CD4-positive, alpha-beta T cell (primary cell): ENCODE measurements around the gene ABTB1. TPM values are rescaled to one million over a fixed set of nuclear protein-coding genes. Genes with fewer than 3 reads are reported as not detected.
A peak's percentile ranks its signal among the peaks of the same experiment; 100 is the strongest.

ENCODE experiments used
- ATAC-seq: fragments of 200-7000 bp; cut with Tn5 transposase; one replicate; pipeline ENCODE4 v1.10.0; 2022; ENCODE audit warnings: mild to moderate bottlenecking; ENCODE audit not compliant: poor library complexity
- CTCF ChIA-PET: fragments of 350-600 bp; sonication (Branson Sonifier 250); formaldehyde crosslinking; loops from one replicate; lab custom pipeline; 2021; ENCODE audit warnings: antibody characterized with exemption, inconsistent platforms; lab: Charles Lee
- POLR2A ChIA-PET: fragments of 350-600 bp; sonication (Branson Sonifier 250); formaldehyde crosslinking; loops from one replicate; lab custom pipeline; 2021; ENCODE audit warnings: antibody characterized with exemption, inconsistent platforms; lab: Charles Lee
- DNase-seq, 14 experiments: peaks; one replicate each; pipeline ENCODE4 v3.0.0-alpha.2; 2013 to 2020; ENCODE audit warnings: mixed read lengths in 2 of 14
- H3K27ac ChIP-seq, 2 donors: one replicate each; pipeline versions ENCODE4 v1.5.1 to v1.7.0; 2013; ENCODE audit warnings: low read length in 2 of 2, low read depth in 1 of 2, mild to moderate bottlenecking in 1 of 2
- H3K27me3 ChIP-seq, 2 experiments: 1 replicate in 1 of 2; 2 replicates in 1 of 2; pipeline versions ENCODE4 v1.6.1 to v1.7.0; 2013; ENCODE audit warnings: low read length in 2 of 2, control low read depth in 1 of 2, mild to moderate bottlenecking in 1 of 2, moderate library complexity in 1 of 2; ENCODE audit not compliant: insufficient read depth in 2 of 2, control insufficient read depth in 1 of 2
- H3K36me3 ChIP-seq: one replicate; pipeline ENCODE4 v1.6.1; 2013; ENCODE audit warnings: low read length, control low read depth; ENCODE audit not compliant: insufficient read depth
- H3K4me1 ChIP-seq: one replicate; pipeline ENCODE4 v1.6.1; 2013; ENCODE audit warnings: low read length, control low read depth; ENCODE audit not compliant: insufficient read depth
- H3K4me3 ChIP-seq: one replicate; pipeline ENCODE4 v1.5.1; 2013; ENCODE audit warnings: mild to moderate bottlenecking, low read length, moderate library complexity
- H3K9me3 ChIP-seq, 2 experiments: 1 replicate in 1 of 2; 2 replicates in 1 of 2; pipeline versions ENCODE4 v1.6.1 to v1.7.0; 2013; ENCODE audit warnings: low read length in 2 of 2, mild to moderate bottlenecking in 2 of 2, control low read depth in 1 of 2, moderate library complexity in 1 of 2; ENCODE audit not compliant: control insufficient read depth in 1 of 2, insufficient read depth in 1 of 2
- H3K27ac Mint-ChIP-seq: one replicate; pipeline ENCODE4 v1.8.0; 2020; ENCODE audit warnings: mixed read lengths
- H3K27me3 Mint-ChIP-seq: one replicate; pipeline ENCODE4 v1.8.0; 2021; ENCODE audit warnings: mixed read lengths
- H3K36me3 Mint-ChIP-seq: one replicate; pipeline ENCODE4 v1.8.0; 2021; ENCODE audit warnings: low read depth, mixed read lengths
- H3K4me1 Mint-ChIP-seq: one replicate; pipeline ENCODE4 v1.8.0; 2021; ENCODE audit warnings: low read depth, mixed read lengths
- H3K4me3 Mint-ChIP-seq: one replicate; pipeline ENCODE4 v1.8.0; 2020; ENCODE audit warnings: mild to moderate bottlenecking, mixed read lengths
- H3K9me3 Mint-ChIP-seq: one replicate; pipeline ENCODE4 v1.8.0; 2020; ENCODE audit warnings: mixed read lengths
- intact Hi-C, 2 experiments: fragments of 100-400 bp; cut with DNase I in 1 of 2; cut with micrococcal nuclease in 1 of 2; formaldehyde crosslinking; loops; one replicate each; pipeline versions ENCODE4 v1.15.1 to v1.9.0; 2023 to 2025; cut with DNase I, micrococcal nuclease
- total RNA-seq, 174 experiments: library from RNA in 2 of 174; stranded (reverse) in 2 of 174; gene quantifications; one replicate each; pipeline ENCODE4 v1.2.3 and lab custom pipeline; 2021 to 2026
- TF ChIP-seq, protein P1 (sequence below): fragments of 200-600 bp; IDR thresholded peaks from one replicate; pipeline ENCODE4 v1.8.0; 2022; ENCODE audit warnings: antibody characterized with exemption, mild to moderate bottlenecking

ABTB1 gene
- total RNA-seq, 2 experiments from 2014 or later: 116 to 118 TPM

DNA sequence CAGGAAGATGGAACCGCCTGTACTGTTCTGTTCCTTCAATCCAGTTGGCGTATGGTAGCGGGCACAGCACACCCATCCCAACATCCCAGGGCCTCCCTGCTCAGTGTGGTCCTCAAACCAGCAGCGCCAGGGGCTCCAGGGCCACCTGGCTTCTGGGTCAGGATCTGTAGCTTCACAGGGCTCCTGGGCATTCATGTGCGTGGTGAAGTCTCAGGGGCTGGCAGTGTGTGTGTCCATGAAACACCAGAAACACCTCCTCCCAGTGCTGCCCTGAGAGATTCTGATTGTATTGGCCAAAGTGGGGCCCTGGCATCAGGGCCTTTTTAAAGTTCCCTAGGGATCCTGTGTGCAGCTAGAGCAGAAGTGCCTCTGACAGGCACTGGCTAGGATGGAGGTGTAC lies 42.1 kb downstream of the ABTB1 start:
- Mint-ChIP-seq H3K4me3 (no peak overlapping the region), H3K9me3 (no peaks in the 10 kb centered on the region), H3K27me3 (peaks cover 4% of the 10 kb centered on the region), H3K27ac (no peak overlapping the region), H3K36me3 (no peaks in the 10 kb centered on the region), H3K4me1 (no peaks in the 10 kb centered on the region)
- no peak for DNase-seq
- H3K27ac ChIP-seq: no peak overlapping the region
- no peaks in the 10 kb centered on the region for H3K9me3 ChIP-seq
- ChIA-PET POLR2A (no interaction called here), CTCF (no interaction called here)
- H3K4me3 ChIP-seq: no peak overlapping the region
- no peak for ATAC-seq
- intact Hi-C loops: no loop called here
- no peaks in the 10 kb centered on the region for H3K27me3 ChIP-seq
- TF ChIP-seq, protein P1, sequence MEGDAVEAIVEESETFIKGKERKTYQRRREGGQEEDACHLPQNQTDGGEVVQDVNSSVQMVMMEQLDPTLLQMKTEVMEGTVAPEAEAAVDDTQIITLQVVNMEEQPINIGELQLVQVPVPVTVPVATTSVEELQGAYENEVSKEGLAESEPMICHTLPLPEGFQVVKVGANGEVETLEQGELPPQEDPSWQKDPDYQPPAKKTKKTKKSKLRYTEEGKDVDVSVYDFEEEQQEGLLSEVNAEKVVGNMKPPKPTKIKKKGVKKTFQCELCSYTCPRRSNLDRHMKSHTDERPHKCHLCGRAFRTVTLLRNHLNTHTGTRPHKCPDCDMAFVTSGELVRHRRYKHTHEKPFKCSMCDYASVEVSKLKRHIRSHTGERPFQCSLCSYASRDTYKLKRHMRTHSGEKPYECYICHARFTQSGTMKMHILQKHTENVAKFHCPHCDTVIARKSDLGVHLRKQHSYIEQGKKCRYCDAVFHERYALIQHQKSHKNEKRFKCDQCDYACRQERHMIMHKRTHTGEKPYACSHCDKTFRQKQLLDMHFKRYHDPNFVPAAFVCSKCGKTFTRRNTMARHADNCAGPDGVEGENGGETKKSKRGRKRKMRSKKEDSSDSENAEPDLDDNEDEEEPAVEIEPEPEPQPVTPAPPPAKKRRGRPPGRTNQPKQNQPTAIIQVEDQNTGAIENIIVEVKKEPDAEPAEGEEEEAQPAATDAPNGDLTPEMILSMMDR: no peak
- H3K36me3 ChIP-seq: no peaks in the 10 kb centered on the region
- H3K4me1 ChIP-seq: no peaks in the 10 kb centered on the region

GRCh38 chr3:127715532-127715931 lies 42.8 kb downstream of the ABTB1 start:
- H3K36me3 Mint-ChIP-seq: no peaks in the 10 kb centered on the region
- ATAC-seq (no peak), DNase-seq (peak in 1 of 14 experiments; percentile 14)
- intact Hi-C loops: no loop called here
- no peak overlapping the region for H3K4me3 Mint-ChIP-seq
- Histone ChIP-seq H3K4me3 (no peak overlapping the region), H3K36me3 (no peaks in the 10 kb centered on the region), H3K27me3 (no peaks in the 10 kb centered on the region), H3K27ac (no peak overlapping the region), H3K4me1 (no peaks in the 10 kb centered on the region), H3K9me3 (no peaks in the 10 kb centered on the region)
- no peaks in the 10 kb centered on the region for H3K9me3 Mint-ChIP-seq
- H3K27me3 Mint-ChIP-seq: peaks cover 4% of the 10 kb centered on the region
- TF ChIP-seq, protein P1: no peak
- H3K4me1 Mint-ChIP-seq: no peaks in the 10 kb centered on the region
- no peak overlapping the region for H3K27ac Mint-ChIP-seq
- ChIA-PET POLR2A (no interaction called here), CTCF (no interaction called here)

DNA sequence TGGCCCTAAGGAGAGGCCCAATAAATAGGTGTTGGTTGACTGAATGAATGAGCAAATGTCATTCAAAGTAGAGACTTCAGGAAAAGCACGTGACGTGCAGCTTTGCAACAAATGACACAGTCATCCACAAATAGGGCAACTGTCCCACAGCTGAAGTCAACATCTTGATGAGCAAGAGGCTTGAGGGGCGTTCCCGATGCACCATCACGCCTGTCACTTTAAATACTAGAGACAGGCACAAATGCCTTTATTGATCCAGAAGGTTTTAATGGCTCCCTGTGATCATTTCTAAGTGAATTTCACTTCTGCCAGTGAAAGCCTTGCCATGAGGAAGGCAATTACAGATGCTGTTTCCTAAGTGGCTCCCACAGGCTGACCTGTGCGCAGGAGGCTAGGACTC lies 43.6 kb downstream of the ABTB1 start:
- Mint-ChIP-seq H3K27me3 (peaks cover 4% of the 10 kb centered on the region), H3K4me3 (no peak overlapping the region), H3K9me3 (no peaks in the 10 kb centered on the region), H3K27ac (no peak overlapping the region), H3K36me3 (no peaks in the 10 kb centered on the region), H3K4me1 (no peaks in the 10 kb centered on the region)
- Histone ChIP-seq H3K27me3 (no peaks in the 10 kb centered on the region), H3K9me3 (no peaks in the 10 kb centered on the region), H3K4me1 (no peaks in the 10 kb centered on the region), H3K36me3 (no peaks in the 10 kb centered on the region), H3K27ac (no peak overlapping the region), H3K4me3 (no peak overlapping the region)
- TF ChIP-seq, protein P1: no peak
- DNase-seq (no peak), ATAC-seq (no peak)
- POLR2A ChIA-PET: no interaction called here
- CTCF ChIA-PET: no interaction called here
- intact Hi-C loops: no loop called here
